Suppressor macrophage treated with lipopolysaccharide for 4 hours (primary cell): ENCODE measurements around the gene PRG2.
"Not testable (repeated sequence)": the region's sequence is repeated elsewhere in the genome, so short reads cannot be mapped to it uniquely, and the experiment has no call there.

Source experiments
- DNase-seq: peaks from one replicate; pipeline ENCODE4 v3.0.0-alpha.2; 2020

The PRG2 gene

DNA sequence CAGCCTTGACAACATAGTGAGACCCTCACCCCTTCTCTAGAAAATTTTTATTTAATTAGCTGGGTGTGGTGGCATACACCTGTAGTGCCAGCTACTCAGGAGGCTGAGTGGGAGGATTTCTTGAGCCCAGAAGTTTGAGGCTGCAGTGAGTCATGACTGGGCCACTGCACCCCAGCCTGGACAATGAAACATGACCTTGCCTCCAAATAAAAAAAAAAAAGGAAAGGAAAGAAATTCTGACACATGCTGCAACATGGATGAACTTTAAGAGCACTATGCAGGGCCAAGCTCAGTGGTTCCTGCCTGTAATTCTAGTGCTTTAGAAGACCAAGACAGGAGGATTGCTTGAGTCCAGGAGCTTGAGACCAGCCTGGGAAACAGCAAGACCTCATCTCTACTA lies 27.7 kb upstream of the PRG2 start:
- no peak for DNase-seq

DNA sequence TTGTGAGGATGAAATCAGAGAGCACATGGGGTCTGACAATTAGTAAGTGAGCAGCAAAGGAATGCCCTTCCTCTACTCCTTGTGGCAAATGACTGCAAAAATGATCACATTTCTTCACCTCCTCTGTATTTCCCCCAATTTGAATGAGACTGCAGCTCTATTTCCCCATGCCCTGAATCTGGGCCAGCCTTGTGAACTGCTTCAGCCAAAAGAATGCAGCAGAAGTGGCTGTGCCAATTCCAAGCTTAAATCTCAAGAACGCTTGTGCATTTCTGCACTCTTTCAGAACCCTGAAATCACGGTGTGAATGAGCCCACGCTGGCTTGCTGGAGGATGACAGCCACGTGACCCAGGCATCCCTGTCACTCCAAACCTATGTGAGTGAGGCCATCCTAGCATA lies 26.6 kb upstream of the PRG2 start:
- peak; percentile 45 for DNase-seq

DNA sequence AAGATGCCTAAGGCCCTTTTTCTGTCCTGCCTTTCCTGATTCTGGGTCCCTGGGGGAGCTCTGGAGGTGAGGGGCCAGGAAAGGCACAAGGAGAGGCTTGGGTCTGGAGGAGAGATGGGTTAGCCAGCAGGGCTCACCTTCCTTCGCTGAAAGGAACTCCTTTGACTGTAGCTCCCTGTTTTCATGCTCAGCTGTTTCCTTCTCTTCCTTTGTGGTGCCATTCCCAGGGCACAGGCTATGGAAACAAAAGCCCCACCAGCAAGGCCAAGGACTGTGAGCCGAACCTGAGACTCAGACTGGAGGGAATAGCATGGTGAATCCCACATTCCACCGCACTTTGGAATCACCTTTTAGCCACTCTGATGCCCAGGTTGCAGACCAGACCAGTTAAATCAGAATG lies 26.0 kb upstream of the PRG2 start:
- no peak for DNase-seq

DNA sequence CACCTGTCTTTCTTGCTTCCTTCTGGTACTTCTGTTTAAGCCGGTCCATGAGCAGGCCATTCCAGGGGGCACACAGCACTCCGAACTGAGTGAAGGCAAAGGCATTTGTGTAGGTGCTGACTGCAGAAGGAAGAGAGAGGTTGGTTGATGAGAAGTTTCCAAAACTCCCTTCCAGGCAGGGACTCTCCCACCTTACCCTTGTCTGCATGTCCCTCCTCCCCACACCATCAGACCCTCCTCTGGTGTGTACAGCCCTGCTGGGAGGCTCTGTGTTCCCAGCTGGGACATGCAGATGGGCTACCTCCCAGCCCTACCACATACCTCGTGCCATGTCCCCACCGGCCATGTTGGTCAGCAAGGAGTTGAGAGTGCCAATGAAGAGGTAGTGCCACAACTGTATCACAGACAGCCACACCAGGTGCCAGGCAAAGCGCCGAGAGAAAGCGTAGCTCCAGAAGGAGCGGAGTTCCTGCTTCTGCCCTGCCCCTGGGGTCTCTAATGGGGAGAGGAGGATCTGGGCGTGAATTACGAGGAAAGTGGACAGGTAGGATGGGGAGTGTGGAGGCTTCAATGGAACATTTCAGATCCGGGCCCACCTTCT lies 24.3 kb upstream of the PRG2 start:
- DNase-seq: no peak

DNA sequence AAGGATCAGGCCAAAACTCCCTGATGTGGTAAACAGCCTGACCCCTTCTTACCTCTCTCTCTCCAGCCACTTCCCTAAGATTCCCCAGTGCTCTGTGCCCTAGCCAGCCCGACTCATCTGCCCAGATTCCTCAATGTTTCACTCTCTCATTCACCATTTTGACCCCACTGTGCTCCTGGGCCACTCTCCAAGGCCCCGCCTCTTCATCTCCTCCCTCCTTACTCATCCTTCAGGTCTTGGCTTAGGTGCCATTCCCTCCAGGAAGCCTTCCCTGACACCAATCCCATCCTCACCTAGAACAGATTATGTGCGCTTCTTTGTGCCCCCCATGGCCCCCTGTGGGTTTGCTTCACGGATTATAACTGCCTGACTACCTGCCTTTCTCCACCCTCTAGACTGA lies 23.2 kb upstream of the PRG2 start:
- no peak for DNase-seq

DNA sequence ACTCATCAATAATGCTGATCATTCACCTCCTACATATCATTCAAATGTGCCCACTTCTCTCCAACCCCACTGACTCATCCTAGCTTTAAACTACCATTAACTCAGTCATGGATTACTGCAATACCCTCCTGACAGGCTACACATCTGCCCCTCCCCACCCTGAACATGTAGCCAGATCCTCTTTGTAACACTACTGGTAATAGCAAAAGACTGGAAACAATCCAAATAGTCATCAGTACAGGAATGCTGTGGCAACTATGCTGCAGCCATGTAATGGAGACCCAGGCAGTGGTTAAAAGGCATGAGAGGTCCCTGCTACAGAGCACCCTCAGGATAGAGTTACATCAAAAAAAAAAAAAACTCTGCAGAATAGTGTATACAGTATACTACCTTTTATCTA lies 19.8 kb upstream of the PRG2 start:
- peak; percentile 85 for DNase-seq

DNA sequence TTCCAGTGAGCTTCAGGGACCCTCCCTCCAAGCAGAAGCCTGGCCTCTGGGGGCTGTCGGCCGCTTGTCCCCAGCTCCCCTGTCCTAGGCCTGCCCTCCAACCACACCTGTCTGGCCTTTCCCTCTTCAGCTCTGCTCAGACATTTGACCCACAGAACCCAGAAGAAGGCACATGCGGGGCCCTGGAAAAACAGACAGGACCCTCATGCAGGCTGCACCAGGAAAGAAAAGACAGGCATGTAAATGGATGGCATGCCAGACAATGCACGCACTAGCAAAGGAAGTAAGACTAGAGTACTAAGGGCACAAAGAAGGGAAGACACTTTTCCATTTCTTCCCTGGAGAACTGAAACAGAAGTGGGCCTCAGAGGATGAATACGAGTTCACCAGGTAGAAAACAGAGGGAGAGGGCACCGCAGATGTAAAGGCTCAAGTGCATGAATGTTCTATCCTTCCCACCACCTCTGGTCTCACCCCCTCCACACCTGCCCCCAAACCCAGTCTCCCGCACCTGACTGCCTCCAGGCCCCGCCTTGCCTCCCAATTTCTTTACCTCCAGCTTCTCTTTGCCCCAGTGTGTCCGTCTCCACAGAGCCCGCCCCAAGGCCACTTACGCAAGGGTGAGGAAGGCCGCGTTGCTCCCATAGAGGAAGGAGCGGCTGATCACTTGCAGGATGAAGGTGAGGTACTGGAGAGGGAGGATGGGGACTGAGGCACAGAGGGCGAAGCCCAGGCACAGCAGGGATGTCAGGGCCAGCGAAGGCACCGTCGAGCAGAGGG lies 19.1 kb upstream of the PRG2 start:
- DNase-seq: no peak

DNA sequence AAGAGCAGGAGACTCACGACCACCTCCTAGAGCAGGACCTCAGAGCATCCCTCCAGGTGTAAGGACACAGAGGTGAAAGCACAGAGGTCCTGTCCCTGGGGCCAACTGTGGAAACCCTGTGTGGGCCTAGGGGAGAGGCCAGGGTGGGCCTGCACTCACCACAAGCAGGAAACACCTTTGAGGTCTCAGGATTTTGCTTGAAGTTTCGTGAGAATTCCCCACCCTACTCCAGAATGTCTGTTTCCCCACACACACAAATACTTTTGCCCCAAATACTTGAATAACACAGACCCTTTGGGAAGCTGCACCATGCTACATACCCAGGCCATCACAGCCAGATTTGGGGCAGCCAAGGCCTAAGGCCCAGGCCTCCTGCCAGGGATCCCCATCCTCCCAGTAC lies 18.3 kb upstream of the PRG2 start:
- DNase-seq: no peak

DNA sequence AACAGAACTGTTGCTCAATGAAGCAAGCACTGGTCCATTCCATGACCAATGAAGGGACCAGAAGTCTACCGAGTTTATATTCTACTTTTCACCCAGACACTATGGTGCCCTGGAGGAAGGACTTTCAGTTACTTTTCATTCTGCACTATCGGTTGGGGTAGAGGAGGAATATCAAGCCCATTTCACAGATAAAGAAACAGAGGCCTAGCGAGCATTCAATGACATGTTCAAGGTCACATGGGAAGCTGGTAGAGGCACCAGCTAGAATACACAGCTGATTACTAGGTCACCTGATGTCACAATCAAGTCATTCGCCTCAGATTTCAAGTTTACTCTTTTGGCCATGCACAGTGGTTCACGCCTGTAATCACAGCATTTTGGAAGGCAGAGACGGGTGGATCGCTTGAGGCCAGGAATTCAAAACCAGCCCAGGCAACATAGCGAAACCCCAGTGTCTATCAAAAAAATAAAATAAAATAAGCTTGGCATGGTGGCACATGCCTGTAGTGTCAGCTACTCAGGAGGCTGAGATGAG lies 17.6 kb upstream of the PRG2 start:
- DNase-seq: no peak

DNA sequence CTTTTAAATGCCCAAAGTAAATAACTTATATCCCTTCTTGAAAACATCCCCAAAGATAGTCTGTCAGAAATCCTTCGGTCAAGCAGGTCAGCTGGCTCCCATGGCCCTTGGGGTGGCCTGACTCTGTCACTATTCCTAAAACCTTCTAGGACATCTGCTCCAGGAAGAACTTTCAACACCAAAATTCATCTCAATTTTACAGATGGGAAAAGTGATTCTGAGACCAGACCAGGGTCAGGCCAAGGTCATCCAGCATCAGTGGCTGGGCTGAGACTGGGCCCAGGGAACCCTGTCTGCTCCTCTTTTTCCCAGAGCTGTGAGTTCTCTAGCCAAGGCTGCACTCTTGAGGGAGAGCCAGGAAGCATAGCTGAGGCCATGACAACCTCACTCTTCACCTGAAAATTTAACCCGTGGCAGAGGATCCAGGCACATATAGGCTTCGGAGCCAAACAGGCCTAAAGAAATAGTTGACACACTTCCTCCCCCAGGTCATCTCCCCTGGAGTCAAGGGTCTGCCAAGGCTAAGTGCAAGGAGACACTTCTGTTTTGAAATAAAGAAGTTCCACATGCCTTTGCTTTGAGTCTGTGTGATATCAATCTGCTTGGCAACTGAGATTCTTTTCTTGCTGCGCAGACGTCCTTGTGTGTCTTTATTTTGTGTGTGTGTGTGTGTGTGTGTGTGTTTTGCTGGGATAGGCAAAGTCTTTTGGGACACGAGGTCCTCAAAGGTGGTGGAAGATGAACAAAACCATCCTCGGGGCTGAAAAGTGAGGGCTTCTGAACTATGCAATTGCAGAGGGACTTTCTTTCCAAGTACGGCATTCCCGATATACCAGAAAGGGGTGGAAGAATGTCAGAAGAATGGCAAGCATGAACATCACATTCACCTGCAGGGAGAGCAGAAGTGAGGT lies 16.8 kb upstream of the PRG2 start:
- DNase-seq: no peak

DNA sequence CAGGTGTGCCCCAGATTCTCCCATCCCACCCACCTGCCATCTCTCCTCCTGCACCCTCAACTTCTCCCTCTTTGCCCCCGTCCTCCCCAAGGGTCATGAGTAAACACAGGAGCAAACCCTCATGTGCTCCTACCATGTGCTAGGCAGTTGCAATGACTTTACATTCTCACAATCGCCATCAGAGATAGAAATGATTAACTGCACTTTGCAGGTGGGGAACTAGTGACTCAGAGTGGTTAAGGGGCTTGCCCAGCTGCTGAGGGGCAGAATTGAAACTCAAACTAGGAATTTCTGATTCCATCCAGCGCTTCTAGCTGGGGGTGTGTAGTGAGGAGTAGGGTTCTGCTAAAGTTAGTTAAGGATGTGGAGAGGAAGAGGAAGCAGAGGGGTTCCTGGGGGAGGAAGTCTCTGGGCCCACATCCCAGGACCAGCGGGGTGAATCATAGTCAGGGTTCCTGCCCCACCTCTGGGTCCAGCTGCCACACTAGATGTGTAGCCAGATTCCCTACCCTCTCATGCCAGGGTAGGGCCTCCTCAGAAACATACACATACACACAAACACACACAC lies 16.0 kb upstream of the PRG2 start:
- peak; percentile 95 for DNase-seq

DNA sequence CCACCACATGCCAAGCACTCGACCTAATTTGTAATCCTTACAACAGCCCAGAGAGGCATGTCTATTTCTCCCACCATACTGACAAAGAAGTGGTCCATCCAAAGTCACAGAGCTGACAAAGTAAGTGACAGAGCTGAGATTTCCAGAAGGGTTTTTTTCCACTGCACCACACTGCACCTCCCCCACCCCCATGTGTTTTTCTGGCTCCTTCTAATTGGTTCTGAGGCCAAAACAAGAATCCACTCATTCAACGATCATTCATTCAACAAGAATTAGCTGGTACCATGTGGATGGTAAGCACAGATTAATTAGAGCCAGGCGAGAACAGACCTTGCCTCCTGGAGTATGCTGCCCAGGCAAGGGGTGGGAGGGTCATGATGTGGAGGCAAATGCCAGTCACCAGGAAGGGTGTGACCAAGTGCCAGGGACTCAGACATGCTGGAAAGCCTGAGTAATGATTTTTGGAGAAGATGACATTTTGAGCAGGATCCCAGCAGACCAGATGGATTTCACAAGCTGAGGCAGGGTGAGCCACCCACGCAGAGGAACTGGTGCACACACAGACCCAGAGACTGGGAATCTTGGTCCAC lies 14.9 kb upstream of the PRG2 start:
- peak; percentile 91 for DNase-seq

DNA sequence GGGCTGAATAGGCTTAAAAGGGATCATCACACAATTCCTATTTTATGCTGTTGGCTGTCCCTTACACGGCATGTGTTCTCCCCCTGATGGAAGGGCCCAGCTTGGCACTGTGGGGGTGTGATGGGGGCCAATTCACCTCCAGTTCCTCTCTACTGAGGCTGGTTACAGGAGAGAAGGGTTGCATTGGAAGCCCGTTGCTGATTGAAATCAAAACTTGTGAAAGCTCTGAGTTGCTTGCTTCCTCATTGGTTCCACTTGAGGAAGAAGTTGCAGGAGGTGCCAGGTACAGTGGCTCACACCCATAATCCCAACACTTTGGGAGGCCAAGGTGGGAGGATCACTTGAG lies 13.3 kb upstream of the PRG2 start:
- DNase-seq: peak; percentile 42

DNA sequence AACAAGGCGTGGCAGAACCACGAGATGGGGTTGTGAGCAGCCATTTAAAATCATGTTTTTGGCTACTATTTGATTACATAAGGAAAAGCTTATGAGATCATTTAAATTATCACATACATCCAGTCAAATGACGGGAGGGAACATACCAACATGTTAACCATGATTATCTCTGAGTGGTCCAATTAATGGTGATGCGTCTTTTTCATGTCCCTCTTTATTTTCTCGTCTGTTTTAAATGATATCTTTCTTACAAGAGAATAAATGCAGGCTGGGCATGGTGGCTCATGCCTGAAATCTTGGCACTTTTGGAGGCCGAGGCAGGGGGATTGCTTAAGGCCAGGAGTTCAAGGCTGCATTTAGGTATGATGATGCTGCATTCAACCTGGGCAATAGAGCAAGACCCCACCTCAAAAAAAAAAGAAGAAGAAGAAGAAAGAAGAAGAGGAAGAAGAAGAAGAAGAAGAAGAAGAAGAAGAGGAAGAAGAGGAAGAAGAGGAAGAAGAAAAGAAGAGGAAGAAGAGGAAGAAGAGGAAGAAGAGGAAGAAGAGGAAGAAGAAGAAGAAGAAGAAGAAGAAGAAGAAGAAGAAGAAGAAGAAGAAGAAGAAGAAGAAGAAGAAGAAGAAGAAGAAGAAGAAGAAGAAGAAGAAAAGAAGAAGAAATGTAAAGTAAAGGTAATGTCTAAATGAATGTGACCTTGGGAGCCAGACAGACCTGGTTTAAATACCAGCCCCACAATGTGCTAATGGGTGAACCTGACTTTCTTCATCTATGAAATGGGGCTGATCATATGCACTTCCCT lies 12.8 kb upstream of the PRG2 start:
- not testable (repeated sequence) for DNase-seq

DNA sequence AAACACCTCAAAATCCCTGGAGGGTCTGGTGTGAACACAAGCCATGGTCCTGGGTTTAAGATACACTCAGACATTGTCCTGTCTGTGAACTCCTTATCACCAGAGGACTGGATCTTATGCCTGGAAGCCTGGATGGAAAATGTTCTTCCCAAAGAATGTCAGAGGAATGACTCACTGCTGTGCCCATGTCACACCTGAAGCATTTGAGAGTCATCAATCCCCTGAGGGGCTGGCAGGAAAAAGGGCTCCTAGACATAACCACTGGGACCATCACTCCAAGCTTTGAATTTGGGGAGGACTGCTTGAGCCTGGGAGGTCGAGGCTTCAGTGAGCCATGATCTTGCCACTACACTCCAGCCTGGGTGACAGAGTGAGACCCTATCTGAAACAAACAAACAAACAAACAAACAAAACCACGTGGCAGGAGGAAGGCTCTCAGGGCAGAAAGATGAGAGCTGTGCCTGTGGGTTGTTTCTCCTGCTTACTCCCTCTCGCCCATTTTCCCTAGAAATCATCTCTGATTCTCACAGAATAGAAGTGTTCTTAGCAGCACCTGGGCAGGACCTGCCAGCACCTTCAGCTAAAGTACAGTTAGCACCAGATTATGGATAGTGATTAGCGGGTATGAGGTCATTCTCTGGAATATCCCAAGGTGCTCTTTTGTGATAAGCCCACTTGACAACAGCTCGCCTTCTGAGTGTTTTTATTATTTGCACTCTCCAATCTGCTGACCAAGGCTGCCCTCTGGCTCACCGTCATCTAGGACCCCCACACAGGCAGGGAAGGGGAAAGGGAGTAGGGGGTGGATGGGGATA lies 11.9 kb upstream of the PRG2 start:
- DNase-seq: no peak

DNA sequence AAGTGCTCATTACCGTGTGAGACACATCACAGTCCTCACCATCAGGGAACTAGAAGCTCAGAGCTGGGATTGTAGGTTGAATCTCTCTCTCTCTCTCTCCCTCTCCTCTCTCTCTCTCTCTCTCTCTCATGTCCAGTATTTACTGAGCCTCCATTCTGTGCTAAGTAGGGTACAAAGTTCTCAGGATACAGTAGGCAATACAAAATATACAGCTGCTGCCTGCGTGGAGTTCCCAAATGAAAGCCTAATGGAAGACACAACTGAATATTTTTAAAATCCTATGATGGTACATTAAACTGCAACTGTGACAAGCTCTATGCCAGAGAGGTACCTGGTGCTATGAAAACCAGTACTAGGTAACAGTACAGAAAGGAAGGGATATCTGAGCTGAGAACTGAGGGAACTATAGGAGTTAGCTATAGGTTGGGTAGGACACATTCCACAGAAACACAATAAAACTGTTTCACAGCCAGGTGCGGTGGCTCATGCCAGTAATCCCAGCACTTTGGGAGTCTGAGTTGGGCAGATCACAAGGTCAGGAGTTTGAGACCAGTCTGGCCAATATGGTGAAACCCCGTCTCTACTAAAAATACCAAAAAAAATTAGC lies 9.6 kb upstream of the PRG2 start:
- DNase-seq: no peak

DNA sequence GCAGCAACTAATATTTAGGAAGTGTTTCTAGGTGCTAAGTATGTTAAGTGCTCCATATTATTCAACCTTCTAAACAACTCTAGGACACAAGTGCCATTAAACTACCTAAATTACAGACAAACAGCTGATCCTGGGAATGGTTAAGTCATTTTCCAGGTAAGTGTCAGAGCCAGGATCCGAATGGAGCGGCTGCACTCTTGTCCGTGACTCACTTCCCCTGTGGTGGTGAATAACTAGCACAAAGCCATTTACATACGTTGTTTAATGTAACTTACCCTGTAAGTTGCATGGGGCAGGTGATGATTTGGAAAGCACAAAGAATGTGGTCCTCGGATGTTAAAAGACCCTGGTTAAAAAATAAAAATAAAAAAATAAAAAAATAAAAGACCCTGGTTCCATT lies 8.8 kb upstream of the PRG2 start:
- no peak for DNase-seq

DNA sequence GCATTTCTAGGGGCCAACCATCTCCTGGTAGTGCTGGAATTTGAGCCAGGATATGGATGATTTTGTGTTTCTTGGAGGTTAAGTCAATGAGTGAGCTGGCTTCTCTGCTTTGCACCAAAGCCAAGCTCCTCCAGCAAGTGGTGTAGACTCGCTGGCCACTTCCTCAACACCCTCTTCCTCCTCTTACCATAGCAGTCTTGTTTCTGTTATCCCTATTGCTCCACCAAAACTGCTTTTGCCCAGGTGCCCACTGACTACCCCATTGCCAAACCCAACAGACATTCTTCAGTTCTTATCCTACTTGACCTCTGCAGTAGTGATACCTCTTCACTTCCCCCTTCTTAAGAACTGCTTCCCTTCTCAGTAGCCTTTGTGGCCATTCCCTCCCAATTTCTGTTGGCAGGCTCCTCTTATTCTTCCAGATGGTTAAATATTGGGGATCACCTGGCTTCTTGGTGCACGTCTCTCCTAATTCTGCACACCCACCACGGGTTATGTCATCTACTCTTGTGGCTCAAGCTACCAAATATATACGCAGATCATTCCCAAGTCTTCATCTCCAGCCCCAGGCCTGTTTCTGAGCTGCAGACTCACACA lies 7.0 kb upstream of the PRG2 start:
- DNase-seq: no peak

DNA sequence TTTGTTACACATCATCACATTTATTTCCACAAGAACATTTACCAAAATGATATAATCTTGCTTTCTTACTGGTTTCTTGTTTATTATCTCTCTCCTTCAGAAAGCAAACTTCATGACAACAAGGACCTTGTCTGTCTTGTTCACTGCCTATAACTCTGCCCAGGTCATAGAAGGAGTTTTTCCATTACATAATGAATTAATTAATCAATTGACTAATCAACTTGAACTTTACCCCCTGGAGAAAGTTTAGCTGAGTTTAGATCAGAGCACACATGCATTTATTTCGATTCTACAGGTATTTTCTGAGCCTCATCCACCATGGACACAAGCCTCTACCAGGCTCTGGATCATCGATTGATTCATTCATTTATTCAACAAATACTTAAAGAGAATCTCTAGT lies 6.3 kb upstream of the PRG2 start:
- no peak for DNase-seq

DNA sequence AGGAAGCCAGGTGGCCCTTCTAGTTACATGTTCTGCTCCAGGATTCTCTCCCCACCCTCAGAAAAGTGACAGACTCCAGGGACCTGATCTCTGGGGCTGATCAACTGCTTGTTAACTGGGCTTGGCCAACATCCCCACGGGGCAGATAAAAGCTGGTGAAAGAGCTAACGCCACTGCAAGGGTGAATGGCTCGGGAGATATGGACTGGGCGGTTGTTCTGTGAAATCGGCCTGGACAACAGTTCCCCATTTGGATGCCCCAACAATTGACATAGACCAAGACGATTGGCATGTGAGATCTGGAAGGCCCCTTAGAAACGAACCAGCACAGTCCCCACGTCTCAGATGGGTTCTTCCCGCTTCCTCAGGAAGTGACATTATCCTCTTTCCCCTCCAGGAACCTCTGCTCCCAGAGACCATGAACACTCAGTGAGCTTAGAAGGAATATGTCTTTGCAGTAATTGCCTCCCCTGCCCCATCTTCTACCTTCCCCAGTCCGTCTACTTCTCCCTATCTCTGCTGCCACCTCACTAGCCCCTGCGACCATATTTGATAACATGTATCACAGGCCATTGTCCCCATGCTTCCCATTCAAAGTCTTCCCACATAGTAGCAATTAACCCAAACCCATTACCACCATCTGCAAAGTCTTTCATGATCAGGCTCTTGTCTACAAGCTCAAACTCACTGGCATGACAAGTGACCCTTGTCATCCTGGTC lies 5.6 kb upstream of the PRG2 start:
- no peak for DNase-seq
